RWPE2 (cell line): Measurements from ENCODE around the gene LGI2.

ENCODE experiments used
- ATAC-seq: fragments of 200-7000 bp; cut with Tn5 transposase; 3 replicates; pipeline ENCODE4 v1.9.1; 2021; ENCODE audit warnings: low read depth
- DNase-seq: peaks from one replicate; pipeline ENCODE4 v3.0.0-alpha.2; 2020; ENCODE audit warnings: low spot score
- H3K27ac ChIP-seq: fragments of 450-650 bp; 2 replicates; pipeline ENCODE4 v1.5.1; 2017; ENCODE audit warnings: mild to moderate bottlenecking; ENCODE audit not compliant: poor library complexity, severe bottlenecking
- H3K27me3 ChIP-seq: fragments of 250-450 bp; sonication (Bioruptor Pico); 2 replicates; pipeline ENCODE4 v1.5.1; 2021; ENCODE audit warnings: mild to moderate bottlenecking, moderate library complexity; ENCODE audit not compliant: insufficient read depth, poor library complexity, severe bottlenecking
- H3K36me3 ChIP-seq: fragments of 250-450 bp; sonication (Bioruptor Pico); 2 replicates; pipeline ENCODE4 v1.5.1; 2020; ENCODE audit warnings: low read depth, mild to moderate bottlenecking, moderate library complexity
- H3K4me1 ChIP-seq: fragments of 250-450 bp; sonication (Bioruptor Pico); 2 replicates; pipeline ENCODE4 v1.5.1; 2021; ENCODE audit warnings: mild to moderate bottlenecking, moderate library complexity; ENCODE audit not compliant: insufficient read depth, poor library complexity, severe bottlenecking
- H3K4me3 ChIP-seq: fragments of 250-450 bp; sonication (Bioruptor Pico); 2 replicates; pipeline ENCODE4 v1.5.1; 2021; ENCODE audit warnings: mild to moderate bottlenecking, moderate library complexity; ENCODE audit not compliant: severe bottlenecking
- H3K9me3 ChIP-seq: fragments of 250-450 bp; sonication (Bioruptor Pico); 2 replicates; pipeline ENCODE4 v1.5.1; 2021; ENCODE audit warnings: mild to moderate bottlenecking, moderate library complexity; ENCODE audit not compliant: severe bottlenecking
- TF ChIP-seq, protein P1 (sequence below): fragments of 450-650 bp; IDR thresholded peaks from one replicate; pipeline ENCODE4 v1.5.1; 2017; ENCODE audit warnings: mild to moderate bottlenecking, moderate library complexity; ENCODE audit not compliant: poor library complexity, severe bottlenecking

The LGI2 gene

DNA sequence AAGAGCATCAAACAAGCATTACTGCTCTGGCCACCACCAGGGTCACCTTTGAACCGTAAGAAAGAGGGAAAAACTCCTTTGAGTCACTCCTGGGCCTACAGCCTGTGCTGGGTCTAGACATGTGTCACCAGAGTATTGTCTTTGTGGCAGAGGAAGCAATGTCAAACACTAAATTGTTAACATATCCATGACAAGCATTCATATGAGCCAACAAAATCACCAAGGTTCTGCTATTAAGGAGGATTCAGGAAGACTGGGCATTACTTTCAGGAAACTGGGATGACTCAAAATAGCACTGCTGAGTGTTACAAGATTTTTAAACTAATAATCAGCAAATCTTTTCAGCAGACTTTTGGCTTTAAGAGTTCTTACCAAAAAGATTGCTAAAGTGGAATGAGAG, 28.1 kb downstream of the LGI2 start:
- TF ChIP-seq, protein P1, sequence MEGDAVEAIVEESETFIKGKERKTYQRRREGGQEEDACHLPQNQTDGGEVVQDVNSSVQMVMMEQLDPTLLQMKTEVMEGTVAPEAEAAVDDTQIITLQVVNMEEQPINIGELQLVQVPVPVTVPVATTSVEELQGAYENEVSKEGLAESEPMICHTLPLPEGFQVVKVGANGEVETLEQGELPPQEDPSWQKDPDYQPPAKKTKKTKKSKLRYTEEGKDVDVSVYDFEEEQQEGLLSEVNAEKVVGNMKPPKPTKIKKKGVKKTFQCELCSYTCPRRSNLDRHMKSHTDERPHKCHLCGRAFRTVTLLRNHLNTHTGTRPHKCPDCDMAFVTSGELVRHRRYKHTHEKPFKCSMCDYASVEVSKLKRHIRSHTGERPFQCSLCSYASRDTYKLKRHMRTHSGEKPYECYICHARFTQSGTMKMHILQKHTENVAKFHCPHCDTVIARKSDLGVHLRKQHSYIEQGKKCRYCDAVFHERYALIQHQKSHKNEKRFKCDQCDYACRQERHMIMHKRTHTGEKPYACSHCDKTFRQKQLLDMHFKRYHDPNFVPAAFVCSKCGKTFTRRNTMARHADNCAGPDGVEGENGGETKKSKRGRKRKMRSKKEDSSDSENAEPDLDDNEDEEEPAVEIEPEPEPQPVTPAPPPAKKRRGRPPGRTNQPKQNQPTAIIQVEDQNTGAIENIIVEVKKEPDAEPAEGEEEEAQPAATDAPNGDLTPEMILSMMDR: no peak
- no peaks in the 10 kb centered on the region for H3K36me3 ChIP-seq
- ATAC-seq (no peak), DNase-seq (no peak)
- no peaks in the 10 kb centered on the region for H3K4me1 ChIP-seq
- no peaks in the 10 kb centered on the region for H3K27me3 ChIP-seq
- no peak overlapping the region for H3K27ac ChIP-seq
- H3K4me3 ChIP-seq: no peak overlapping the region
- no peaks in the 10 kb centered on the region for H3K9me3 ChIP-seq

DNA sequence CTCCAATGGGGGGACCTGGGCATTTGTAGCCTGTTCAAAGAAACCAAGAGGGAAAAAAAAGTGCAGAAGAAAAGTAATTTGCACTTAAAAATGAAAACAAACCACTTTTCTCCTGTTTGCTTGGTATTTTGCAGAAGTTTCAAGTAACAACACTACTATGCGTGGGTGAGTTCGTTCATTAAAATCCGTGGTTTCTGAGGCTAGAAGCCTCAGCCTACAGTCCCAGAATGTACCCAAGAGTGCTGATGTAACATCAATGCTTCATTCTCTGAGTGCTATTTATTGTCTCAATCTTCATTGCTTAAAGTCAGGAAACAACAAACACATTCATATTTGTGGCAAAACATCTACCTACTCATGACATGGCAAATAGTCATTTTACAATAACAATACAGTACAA, 29.2 kb downstream of the LGI2 start:
- H3K27me3 ChIP-seq: no peaks in the 10 kb centered on the region
- H3K36me3 ChIP-seq: no peaks in the 10 kb centered on the region
- no peak for ATAC-seq
- DNase-seq: no peak
- no peaks in the 10 kb centered on the region for H3K4me1 ChIP-seq
- H3K4me3 ChIP-seq: no peak overlapping the region
- H3K27ac ChIP-seq: no peak overlapping the region
- TF ChIP-seq, protein P1: no peak
- no peaks in the 10 kb centered on the region for H3K9me3 ChIP-seq

DNA sequence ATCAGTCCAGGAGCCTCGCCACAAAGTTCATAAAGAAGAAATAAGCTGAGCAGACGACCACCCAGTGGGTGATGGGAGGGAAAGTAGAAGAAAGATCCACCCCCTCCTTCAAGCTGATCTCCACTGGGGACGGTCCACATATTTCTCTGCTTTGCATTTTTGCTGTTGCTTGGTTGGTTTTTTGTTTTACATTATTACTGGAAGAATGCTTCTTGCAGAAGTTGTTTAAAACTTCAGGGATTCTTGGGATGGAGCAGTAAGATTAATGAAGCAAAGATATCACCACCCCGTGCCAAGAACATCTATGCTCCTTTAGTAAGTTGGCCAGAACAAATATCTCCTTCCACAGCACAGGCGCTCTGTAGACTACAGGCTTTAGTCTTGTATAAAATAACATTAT, 30.1 kb downstream of the LGI2 start:
- H3K4me1 ChIP-seq: no peaks in the 10 kb centered on the region
- TF ChIP-seq, protein P1: no peak
- no peak for ATAC-seq
- H3K4me3 ChIP-seq: no peak overlapping the region
- no peaks in the 10 kb centered on the region for H3K36me3 ChIP-seq
- no peak for DNase-seq
- H3K27ac ChIP-seq: no peak overlapping the region
- H3K9me3 ChIP-seq: no peaks in the 10 kb centered on the region
- no peaks in the 10 kb centered on the region for H3K27me3 ChIP-seq

DNA sequence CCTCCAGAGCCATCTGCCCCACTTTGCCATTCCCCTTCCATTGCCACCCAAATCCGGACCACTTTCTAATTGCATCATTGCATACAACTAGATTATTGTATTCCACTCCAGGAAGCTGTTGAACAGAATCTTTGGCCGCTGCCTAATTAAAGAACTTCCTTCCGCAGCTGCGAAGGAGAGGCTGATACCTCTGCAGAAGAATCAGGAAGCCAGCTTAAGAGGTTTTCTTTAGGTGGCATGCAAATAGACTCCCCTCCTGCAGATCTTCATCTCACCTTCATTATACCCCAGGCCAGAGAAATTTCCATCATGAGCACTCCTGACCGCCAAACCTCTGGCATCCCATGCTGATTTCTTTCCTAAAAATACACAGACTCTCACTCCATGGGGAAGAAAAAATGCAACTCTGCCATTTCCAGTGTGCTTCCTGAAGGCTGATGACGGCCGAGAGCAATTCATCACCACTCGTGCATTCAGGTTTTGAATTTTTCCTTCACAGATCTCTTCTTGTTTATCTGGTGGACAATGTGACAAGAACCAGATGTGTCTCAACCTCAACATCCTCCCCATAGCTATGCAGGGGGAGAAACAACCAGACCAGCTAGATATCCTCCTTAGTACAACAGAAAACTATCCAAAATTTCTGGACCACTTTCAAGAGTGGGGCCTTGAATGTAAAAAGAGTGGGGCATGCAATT, 31.2 kb downstream of the LGI2 start:
- ATAC-seq (no peak), DNase-seq (no peak)
- Histone ChIP-seq H3K9me3 (no peaks in the 10 kb centered on the region), H3K27ac (no peak overlapping the region), H3K4me3 (no peak overlapping the region), H3K27me3 (no peaks in the 10 kb centered on the region), H3K36me3 (no peaks in the 10 kb centered on the region), H3K4me1 (no peaks in the 10 kb centered on the region)
- TF ChIP-seq, protein P1: no peak

DNA sequence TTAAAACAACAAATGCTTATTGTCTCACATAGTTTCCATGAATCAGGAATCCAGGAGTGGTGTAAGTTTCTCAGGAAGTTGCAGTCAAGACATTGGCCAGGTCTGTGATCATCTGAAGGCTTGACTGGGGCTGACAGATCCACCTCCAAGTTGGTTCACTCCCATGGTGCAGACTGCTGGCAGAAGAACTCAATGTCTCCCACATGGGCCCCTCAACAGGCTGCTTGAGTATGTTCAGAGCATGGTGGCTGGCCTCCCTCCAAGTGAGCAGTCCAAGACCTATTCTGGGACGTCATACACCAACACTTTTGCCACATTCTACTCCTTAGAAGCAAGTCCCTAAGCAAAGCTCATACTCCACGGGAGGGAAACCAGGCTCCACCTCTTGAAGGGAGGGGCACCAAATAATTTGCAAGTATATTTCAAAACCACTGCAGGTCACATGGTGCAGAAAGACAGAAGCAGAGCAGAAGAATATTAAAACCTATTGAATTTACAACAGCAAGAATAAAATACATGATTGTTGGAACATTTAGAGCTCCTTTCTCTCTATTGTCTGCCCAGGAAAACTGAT, 35.3 kb downstream of the LGI2 start:
- TF ChIP-seq, protein P1: no peak
- no peaks in the 10 kb centered on the region for H3K4me1 ChIP-seq
- DNase-seq (no peak), ATAC-seq (no peak)
- no peak overlapping the region for H3K27ac ChIP-seq
- H3K9me3 ChIP-seq: no peaks in the 10 kb centered on the region
- no peaks in the 10 kb centered on the region for H3K27me3 ChIP-seq
- H3K4me3 ChIP-seq: no peak overlapping the region
- H3K36me3 ChIP-seq: no peaks in the 10 kb centered on the region
